ENCODE measurements around the gene RFXANK. TPM values are rescaled to one million over a fixed set of nuclear protein-coding genes. Genes with fewer than 3 reads are reported as not detected.

RFXANK gene
- total and polyA plus RNA-seq, 9 of the 15 experiments (the other 6 are each of a cell fraction or from before 2014, with no cell fraction given): 68.6 to 181 (median 150) TPM

- H3K9me1 ChIP-seq (ENCODE audit: control insufficient read depth, insufficient read depth, low read length): no peaks in the 10 kb centered on the region
- peaks cover 25% of the 10 kb centered on the region; the same call in 2 of the 3 replicates for H3K36me3 ChIP-seq (ENCODE audit: control insufficient read depth, insufficient read depth, low read length)
- no peak overlapping the region for H3K9ac ChIP-seq (ENCODE audit: insufficient read depth in 1 of 2, low read depth in 2 of 2, low read length in 2 of 2)
- no TSS peak for BruUV-seq (replicated peaks)
- ATAC-seq: no peak
- H3K79me2 ChIP-seq (ENCODE audit: control insufficient read depth, insufficient read depth, low read length): peaks cover 20% of the 10 kb centered on the region
- DNase-seq (ENCODE audit: extremely low read depth in 1 of 4, low spot score in 3 of 4): no peak
- intact Hi-C loops (cut with micrococcal nuclease) (no loop called here), in situ Hi-C loops (cut with MboI) (no loop called here)
- H3K4me2 ChIP-seq (ENCODE audit: insufficient read depth, low read length): no peak overlapping the region
- peaks cover 12 to 30% of the 10 kb centered on the region in 2 experiments; a peak in 4 of 5 replicates for H3K4me1 ChIP-seq (replicated peaks in 1 of 2; ENCODE audit: control insufficient read depth in 2 of 2, insufficient read depth in 2 of 2, low read length in 2 of 2)
- no peak for FAIRE-seq
- no peak overlapping the region for H2AFZ ChIP-seq (ENCODE audit: low read depth, low read length)
- TF ChIP-seq CTCF (IDR thresholded peaks at IDR 0.05 in 2 of 3, conservative IDR thresholded peaks at IDR 0.05 in 1 of 3; ENCODE audit: insufficient read depth in 2 of 3, low read depth in 1 of 3, low read length in 3 of 3) (peak in 2 of 3 experiments; percentile 7 to 10; a peak in 2 of 6 replicates), CXXC5 (CRISPR knock-in tag; IDR thresholded peaks at IDR 0.05) (no peak)
- ChIA-PET CTCF (ENCODE audit: low intra/inter-chr PET ratio) (no interaction called here), POLR2A (interaction anchor here (0.7 to 1.0 kb wide), 2 partner anchors 16 to 71 kb away, joined by 3 read pairs; no protein-coding TSS in a partner anchor)
- H3K4me3 ChIP-seq: no peak overlapping the region
- no peak overlapping the region for H3K27ac ChIP-seq (ENCODE audit: extremely low read depth, low read depth, low read length)
- no peaks in the 10 kb centered on the region for H4K20me1 ChIP-seq (replicated peaks; ENCODE audit: control insufficient read depth, insufficient read depth, low read length)
- no peaks in the 10 kb centered on the region for H3K27me3 ChIP-seq (ENCODE audit: control insufficient read depth in 2 of 2, insufficient read depth in 2 of 2, low read length in 2 of 2)
- WGBS (ENCODE audit: insufficient coverage, low coverage, missing lambda C conversion rate): 75% methylated on average over 12 of the region's 13 CpGs
- H3K9me3 ChIP-seq (replicated peaks; ENCODE audit: control insufficient read depth, insufficient read depth, low read depth, low read length): no peaks in the 10 kb centered on the region
Measured at GRCh38 chr19:19204181-19204580, 12.1 kb downstream of the RFXANK start.

Data from K562 (cell line).